Activated effector memory CD4-positive, alpha-beta T cell treated with Interleukin-2 at 50 U/mL for 16 hours (primary cell): ENCODE measurements around the gene KIRREL3.

Experiments used
- DNase-seq: peaks from one replicate; pipeline ENCODE4 v3.0.0-alpha.2; 2020

The KIRREL3 gene

DNA sequence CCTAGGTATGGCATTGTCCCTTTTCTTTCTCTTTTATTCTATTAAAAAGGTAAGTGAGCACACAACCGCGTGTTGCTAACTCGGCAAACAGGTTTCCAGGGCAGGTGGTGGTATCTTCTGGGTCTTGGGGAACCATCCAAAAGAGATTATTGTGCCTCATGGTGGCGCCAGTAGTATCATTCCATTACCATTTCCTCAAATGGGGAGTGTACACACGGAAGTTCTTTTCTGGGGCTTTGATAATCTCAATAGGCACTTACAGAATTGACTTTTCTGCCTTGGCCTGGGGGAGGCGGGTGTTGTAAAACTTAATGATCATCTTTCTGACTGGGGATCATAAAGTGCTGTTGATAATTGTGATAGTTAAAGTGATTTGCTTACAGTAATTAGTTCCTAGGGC, 234.1 kb downstream of the KIRREL3 start:
- DNase-seq: no peak

GRCh38 chr11:126765196-126765595, 235.4 kb downstream of the KIRREL3 start:
- DNase-seq: no peak

GRCh38 chr11:126764231-126764630, 236.3 kb downstream of the KIRREL3 start:
- DNase-seq: no peak

DNA sequence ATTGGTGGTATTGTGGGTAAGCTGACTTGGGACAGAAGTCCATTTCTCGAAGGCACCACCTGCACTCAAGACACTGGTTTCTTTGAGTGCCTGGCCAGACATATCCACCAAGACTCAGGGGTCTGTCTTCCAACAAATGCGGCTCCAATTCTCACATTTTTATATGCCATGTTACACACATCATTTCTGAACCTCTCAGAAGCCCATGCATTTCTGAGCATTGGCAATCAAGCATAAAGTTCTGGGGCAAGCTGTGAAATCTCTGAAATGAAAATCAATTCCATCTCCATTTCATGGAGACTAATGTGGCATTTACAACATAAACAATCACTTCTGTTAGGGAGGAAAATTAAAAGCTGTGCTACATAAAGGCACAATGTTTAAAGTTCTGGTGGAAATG, 243.7 kb downstream of the KIRREL3 start:
- no peak for DNase-seq

DNA sequence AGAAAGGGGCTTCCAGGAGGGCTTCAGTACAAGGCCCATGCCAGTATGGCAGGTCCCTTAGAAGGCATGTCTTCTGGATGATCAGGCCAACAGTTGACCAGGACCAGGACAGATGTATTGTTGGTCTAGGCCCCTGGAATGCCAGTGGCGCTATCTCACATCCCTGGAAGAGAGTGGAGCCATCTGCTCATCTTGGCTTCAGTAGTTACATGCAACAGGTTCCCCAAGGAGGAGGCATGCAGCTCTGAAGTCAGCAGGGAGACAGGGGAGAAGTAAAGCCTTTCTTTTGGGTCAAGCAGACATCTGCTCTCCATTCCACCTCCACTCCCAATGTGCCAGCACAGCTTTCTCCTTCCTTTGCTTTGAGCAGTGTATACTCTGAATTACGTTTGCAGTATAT, 244.1 kb downstream of the KIRREL3 start:
- no peak for DNase-seq

DNA sequence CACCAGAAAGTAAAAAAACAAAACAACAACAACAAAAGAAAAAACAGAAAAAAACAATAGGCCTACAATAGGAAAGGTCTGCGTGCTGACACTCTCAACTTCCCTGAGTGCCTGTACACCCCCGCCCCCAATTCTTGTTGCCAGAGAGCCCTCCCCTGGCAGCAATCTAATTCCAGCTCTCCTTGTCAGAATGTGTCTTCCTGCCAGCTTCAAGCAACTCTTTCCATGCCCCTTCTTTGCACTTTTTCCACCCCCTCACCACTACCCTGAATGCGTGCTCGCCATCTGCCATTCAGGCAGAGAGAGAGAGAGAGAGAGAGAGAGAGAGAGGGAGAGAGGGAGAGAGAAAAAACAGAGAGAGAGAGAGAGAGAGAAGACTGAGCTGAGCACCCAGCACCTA, 245.0 kb downstream of the KIRREL3 start:
- no peak for DNase-seq

- no peak for DNase-seq
Measured at GRCh38 chr11:126754591-126755426, 245.8 kb downstream of the KIRREL3 start.

- no peak for DNase-seq
Measured at GRCh38 chr11:126753990-126754389, 246.6 kb downstream of the KIRREL3 start.

GRCh38 chr11:126751242-126751641, 249.3 kb downstream of the KIRREL3 start:
- no peak for DNase-seq

DNA sequence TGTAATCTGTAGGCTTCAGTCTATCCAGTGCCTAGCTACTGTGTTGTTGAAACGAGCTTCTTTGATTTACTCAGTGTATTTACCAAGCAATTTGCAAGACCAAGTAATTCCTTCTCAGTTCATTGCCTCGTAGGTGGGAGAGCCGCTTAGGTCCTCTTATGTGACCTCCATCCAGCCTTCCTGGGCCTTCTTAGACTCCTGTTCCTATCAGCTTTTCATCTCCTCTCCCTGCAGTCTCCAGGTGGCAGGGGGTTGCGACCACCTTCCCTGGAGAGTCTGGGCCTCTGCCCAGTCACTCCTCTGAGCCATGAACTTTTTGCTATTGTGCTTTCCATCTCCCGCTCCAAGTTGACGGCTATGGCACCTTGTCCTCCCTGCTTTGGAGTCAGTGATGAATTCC, 251.8 kb downstream of the KIRREL3 start:
- DNase-seq: no peak

DNA sequence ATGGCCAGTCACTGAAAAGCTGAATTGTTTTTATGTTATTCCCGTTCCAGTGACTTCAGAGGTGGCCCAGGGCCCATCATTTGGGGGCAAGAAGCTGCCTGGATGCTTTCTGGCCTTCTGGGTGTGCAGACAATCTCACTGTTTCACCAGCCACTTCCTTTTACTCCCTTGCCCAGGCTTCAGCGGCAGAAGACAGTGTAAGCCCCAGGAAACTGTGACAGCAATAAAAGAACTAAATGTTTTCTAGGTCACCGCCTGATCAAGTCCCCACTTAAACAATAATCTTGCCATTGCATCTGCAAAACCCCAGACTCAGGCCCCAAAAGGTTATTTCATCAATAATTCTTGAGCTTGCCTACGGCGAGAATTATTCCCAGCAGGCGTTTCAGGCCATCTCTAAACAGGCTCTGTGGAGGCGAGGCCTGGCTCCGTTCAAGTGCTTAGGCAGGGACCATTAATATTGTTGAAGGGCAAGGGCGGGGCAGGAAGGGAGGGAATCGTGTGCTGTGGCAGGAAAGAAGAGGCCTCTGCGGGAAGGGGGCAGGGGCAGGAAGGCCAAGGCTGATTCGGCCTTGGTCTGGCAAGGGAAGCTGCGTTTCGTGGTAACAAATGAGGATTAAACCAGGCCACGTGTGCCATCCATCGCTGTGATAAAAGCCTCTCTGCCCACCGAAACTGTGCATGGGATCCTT, 252.3 kb downstream of the KIRREL3 start:
- DNase-seq: peak; percentile 2

DNA sequence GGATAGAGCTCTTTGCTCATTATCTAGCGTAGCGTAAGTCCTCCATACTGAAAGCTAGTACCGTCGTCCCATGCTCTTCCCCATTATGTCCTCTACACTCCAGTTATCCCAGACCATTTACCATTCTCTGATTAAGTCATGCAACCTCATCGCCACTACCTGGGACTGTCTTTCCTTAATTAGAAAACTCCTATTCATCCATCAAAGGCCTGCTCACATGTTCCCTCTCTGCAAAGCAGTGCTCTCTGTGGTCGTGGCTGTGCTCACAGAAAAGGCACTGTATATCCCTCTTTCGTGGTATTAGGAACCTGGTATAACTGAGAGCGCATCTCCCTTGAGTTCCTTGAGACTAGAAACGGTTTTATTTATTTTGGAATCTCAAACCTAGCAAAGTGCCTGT, 253.3 kb downstream of the KIRREL3 start:
- no peak for DNase-seq

- no peak for DNase-seq
Measured at GRCh38 chr11:126746443-126746842, 254.1 kb downstream of the KIRREL3 start.

DNA sequence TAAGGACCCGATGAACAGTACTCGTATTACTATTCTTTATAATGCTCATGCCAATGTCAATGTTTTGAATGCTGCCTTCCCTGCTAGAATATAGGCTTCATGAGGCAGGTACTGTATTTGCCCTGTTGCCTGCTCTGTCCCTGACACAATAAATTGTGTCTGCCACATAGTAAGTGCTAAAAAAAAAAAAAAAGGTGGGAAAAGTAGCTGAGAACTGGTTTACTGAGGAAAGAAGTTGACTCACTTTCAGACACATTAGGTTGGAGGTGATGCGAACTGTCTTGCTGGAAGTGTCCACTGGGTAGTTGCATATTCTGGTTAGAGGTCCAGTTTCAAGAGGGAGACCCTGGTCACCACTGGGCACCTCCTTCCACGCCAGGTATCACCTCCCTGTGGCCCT, 255.9 kb downstream of the KIRREL3 start:
- no peak for DNase-seq

DNA sequence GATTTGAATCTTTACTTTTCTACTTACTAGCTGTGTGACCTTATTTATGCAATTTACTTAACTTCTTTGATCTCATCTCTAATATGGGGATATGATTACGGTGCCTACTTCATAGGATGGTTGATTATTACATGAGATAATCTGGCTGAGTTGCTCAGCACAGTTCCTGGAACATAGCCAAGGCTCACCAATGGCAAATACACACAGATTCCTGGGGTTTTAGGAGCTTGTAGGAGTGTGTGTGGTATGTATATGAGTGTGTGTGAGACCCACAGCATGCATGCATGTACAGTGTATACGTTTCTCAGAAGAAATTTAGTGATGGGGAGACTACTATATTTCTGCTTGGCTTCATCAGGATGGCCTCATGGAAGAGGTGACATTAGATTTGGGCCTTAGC, 256.9 kb downstream of the KIRREL3 start:
- DNase-seq: no peak

GRCh38 chr11:126742582-126742981, 258.0 kb downstream of the KIRREL3 start:
- no peak for DNase-seq

- no peak for DNase-seq
Measured at GRCh38 chr11:126740846-126741245, 259.7 kb downstream of the KIRREL3 start.

DNA sequence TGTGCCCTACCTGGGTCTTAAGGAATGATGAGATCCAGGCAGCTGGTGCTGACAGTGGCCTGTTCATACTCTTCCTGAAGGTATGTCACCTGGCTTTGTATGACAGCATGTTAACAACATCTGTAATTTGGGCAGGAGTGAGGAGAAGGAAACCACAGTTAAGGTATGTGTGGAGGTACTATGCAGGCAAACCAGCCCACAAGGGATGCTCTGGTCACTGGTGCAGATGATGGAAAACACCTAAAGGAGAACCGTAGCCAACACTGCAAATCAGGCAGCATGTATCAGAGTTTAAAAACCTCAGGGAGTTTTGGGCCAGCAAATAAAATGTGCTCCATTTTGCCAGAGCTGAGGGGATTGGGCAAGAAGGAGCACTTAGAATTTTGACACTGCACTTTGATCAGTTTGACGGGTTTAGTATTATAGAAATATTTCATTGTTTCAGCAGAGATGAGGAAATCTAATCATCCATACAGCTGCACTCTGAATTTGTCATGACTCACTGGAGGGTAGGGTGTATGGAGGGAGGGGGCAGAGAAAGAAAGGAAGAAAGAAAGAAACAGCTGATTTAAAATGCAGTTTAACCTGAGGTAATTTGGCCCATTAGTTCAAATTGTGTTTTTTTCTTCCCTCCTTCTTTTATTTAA, 260.9 kb downstream of the KIRREL3 start:
- DNase-seq: no peak

- no peak for DNase-seq
Measured at GRCh38 chr11:126738295-126739031, 262.1 kb downstream of the KIRREL3 start.

DNA sequence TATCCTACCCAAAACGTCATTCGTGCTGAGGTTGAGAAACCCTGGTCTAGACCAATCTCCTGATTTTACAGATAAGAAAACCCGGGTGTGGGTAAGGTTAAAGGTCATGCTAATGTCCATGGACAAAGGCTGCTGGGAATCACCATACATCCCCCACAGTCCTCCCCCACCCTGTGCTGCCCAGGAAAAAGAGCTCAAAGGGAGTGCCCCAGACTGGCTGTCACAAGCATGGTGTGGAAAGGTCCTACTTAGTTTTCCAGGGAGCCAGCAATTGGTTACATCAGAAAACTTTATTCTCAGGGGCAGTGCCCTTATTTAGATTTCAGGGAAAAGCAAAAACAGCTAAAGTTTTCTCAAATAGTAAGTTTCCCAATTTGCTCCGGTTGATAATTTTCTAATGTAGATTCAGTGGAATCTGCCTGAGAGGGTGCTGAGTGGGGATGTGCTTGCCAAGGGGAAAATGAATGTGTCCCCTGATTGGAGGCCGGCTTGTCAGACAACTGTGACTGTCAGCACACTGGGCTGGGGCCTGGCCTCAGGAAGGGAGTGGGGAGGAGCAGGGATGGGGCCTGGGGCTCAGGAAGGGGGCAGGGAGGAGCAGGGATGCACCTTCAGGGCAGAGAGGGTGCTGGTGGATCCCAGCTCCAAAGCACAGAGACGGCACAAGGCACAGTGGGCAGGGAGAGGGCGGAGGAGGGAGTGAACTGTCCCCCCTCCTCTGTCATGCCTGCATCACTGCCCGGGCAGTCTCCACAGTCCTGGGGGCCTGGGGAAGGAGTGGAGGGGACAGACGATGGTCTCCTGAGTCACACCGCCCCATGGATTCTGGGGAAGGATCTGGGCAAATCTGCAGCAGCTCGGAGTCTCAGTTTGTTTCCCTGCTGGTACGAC, 263.6 kb downstream of the KIRREL3 start:
- DNase-seq: no peak

DNA sequence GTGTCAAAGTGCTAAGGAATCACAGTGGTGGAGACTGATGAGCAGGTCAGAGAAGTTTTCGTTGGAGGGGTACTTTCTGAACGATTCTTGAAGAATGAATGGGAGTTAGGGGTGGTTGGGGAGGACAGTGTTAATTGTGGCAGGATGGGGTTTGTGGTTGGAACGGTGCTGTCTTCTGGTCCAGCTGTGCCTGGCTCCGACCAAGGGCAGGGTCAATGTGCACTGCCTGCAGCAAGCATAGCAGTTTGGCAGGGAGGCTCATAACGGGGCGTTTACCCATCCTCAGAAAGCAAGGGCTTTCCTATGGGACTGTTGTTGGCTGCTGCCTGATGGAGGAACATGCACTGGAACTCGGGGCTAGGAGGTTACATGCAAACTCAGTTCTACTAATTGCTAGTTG, 265.8 kb downstream of the KIRREL3 start:
- DNase-seq: no peak

GRCh38 chr11:126733685-126734084, 266.9 kb downstream of the KIRREL3 start:
- DNase-seq: no peak
